ENCODE results near the gene TMEM140. TPM values are rescaled to one million over a fixed set of nuclear protein-coding genes. Genes with fewer than 3 reads are reported as not detected.

The TMEM140 gene
- total and polyA plus RNA-seq, 9 of the 15 experiments (the other 6 are each of a cell fraction or from before 2014, with no cell fraction given): 0.03 to 0.82 (median 0.23) TPM

- intact Hi-C loops (cut with micrococcal nuclease): no loop called here
- no peak for TF ChIP-seq KDM1A (IDR thresholded peaks at IDR 0.05)
- no peak for TF ChIP-seq PBX2 (CRISPR knock-in tag; IDR thresholded peaks at IDR 0.05; ENCODE audit: low read depth)
- TF ChIP-seq PBX2 (tag; conservative IDR thresholded peaks at IDR 0.05; ENCODE audit: low read depth): no peak
- TF ChIP-seq MEIS2 (IDR thresholded peaks at IDR 0.05; ENCODE audit: partially characterized antibody): no peak
- TF ChIP-seq GTF2B (IDR thresholded peaks at IDR 0.05; ENCODE audit: extremely low read depth, insufficient read length): no peak
- no peak for TF ChIP-seq ZEB2 (IDR thresholded peaks at IDR 0.05)
- no peak for TF ChIP-seq MGA (IDR thresholded peaks at IDR 0.05)
These were observed 66.0 kb downstream of the TMEM140 start for GRCh38 chr7:135213831-135214230.

More at GRCh38 chr7:135213831-135214230, 66.0 kb downstream of the TMEM140 start:
- no peak overlapping the region for H3K9ac ChIP-seq (ENCODE audit: insufficient read depth in 1 of 2, low read depth in 2 of 2, low read length in 2 of 2)
- no peaks in the 10 kb centered on the region for H3K79me2 ChIP-seq (ENCODE audit: control insufficient read depth, insufficient read depth, low read length)
- ChIA-PET CTCF (ENCODE audit: low intra/inter-chr PET ratio) (no interaction called here), POLR2A (interaction anchor here (0.6 to 0.7 kb wide), 3 partner anchors 11 to 888 kb away, joined by 3 to 5 read pairs (median 3); no protein-coding TSS in a partner anchor)
- H3K27me3 ChIP-seq (ENCODE audit: control insufficient read depth in 2 of 2, insufficient read depth in 2 of 2, low read length in 2 of 2): peaks cover 8 to 9% of the 10 kb centered on the region in 2 experiments; a peak in 3 of 5 replicates
- no TSS peak for BruUV-seq (replicated peaks)
- 13% methylated on average over 2 of the region's 2 CpGs for WGBS (ENCODE audit: insufficient coverage, low coverage, missing lambda C conversion rate)
- no peak overlapping the region for H3K27ac ChIP-seq (ENCODE audit: extremely low read depth, low read depth, low read length)
- DNase-seq (ENCODE audit: extremely low read depth in 1 of 4, low spot score in 3 of 4): no peak
- no peak for FAIRE-seq
- no peak overlapping the region for H3K4me2 ChIP-seq (ENCODE audit: insufficient read depth, low read length)
- H2AFZ ChIP-seq (ENCODE audit: low read depth, low read length): peak overlapping the region; percentile 29; the same call in 1 of the 2 replicates
- H3K4me3 ChIP-seq: no peak overlapping the region
- no peak for ATAC-seq
- H3K9me1 ChIP-seq (ENCODE audit: control insufficient read depth, insufficient read depth, low read length): no peaks in the 10 kb centered on the region
- no peaks in the 10 kb centered on the region for H4K20me1 ChIP-seq (replicated peaks; ENCODE audit: control insufficient read depth, insufficient read depth, low read length)
- no peaks in the 10 kb centered on the region for H3K9me3 ChIP-seq (replicated peaks; ENCODE audit: control insufficient read depth, insufficient read depth, low read depth, low read length)
- no peaks in the 10 kb centered on the region for H3K36me3 ChIP-seq (ENCODE audit: control insufficient read depth, insufficient read depth, low read length)
- in situ Hi-C loops (cut with MboI): no loop called here
- peaks cover 9 to 10% of the 10 kb centered on the region in 2 experiments for H3K4me1 ChIP-seq (replicated peaks in 1 of 2; ENCODE audit: control insufficient read depth in 2 of 2, insufficient read depth in 2 of 2, low read length in 2 of 2)

Data from K562 (cell line).